ENCODE results near the gene BSDC1. TPM values are rescaled to one million over a fixed set of nuclear protein-coding genes. Genes with fewer than 3 reads are reported as not detected.

BSDC1 gene
- total and polyA plus RNA-seq, 10 of the 15 experiments (the other 5 are each of a cell fraction or from before 2014, with no cell fraction given): 3.0 to 39.7 (median 22.8) TPM

DNA sequence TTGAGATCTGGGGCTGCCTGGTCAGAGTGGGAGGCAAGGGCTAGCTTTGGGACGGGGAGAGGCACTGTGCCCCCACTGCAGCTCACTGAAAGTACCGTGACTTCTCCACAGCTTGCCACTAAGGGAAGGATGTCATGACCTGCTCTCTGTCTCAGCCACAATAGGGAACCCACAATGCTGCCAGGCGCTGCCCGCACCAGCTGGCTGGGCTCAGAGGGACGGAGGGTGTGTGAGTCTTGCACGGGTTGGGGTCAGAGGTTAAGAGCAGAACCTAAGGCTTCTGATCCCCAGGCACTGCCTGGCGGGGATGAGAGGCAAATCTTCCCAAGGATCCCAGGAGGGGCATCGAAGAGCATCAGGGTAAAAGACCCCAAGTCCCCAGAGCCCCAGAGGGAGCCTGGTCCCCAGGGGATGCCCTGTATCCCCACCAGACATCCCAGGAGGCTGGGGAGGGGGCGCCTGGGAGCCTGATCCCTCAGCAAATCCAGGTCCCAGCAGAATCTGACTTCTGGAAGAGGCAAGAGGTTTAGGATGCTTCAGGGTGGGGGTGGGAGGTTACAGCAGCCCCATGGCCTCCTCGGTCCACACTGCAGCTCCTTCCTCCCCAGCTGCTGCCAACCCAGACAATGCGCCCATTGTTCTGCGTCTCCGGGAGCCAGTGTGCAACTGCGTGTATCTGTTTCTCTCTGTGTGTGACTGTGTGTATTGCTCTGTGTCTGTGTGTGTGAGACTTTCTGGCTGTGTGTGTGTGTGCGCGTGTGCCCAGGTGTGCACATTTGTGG, 56.2 kb downstream of the BSDC1 start (continued):
- TF ChIP-seq SMARCA5 (IDR thresholded peaks at IDR 0.05) (no peak), TARDBP (IDR thresholded peaks at IDR 0.05; ENCODE audit: borderline replicate concordance) (no peak), SMC3 (IDR thresholded peaks at IDR 0.05; ENCODE audit: borderline replicate concordance, low read length) (no peak), FOS (IDR thresholded peaks at IDR 0.05; ENCODE audit: borderline replicate concordance, extremely low read depth, insufficient read length) (no peak), MEF2B (IDR thresholded peaks at IDR 0.05; ENCODE audit: partially characterized antibody, poor library complexity, severe bottlenecking) (no peak), TBL1XR1 (IDR thresholded peaks at IDR 0.05; ENCODE audit: low read depth, low read length) (no peak), RUNX3 (IDR thresholded peaks at IDR 0.05; ENCODE audit: low read length) (peak; percentile 64), TCF12 (IDR thresholded peaks at IDR 0.05; ENCODE audit: low read depth, low read length) (peak; percentile 88), RELA (IDR thresholded peaks at IDR 0.05; ENCODE audit: borderline replicate concordance, partially characterized antibody) (no peak), RBBP5 (conservative IDR thresholded peaks at IDR 0.05) (no peak), ATF3 (IDR thresholded peaks at IDR 0.05; ENCODE audit: borderline replicate concordance, extremely low read depth, low read depth, low read length) (no peak), SRF (IDR thresholded peaks at IDR 0.05; ENCODE audit: low read depth in 2 of 2, low read length in 2 of 2) (no peak), YY1 (IDR thresholded peaks at IDR 0.05; ENCODE audit: low read depth, low read length) (no peak), BHLHE40 (IDR thresholded peaks at IDR 0.05; ENCODE audit: borderline replicate concordance in 1 of 2, low read depth in 2 of 2, low read length in 1 of 2) (peak; percentile 89 to 93), HDAC6 (IDR thresholded peaks at IDR 0.05; ENCODE audit: unreplicated experiment) (no peak), BMI1 (IDR thresholded peaks at IDR 0.05; ENCODE audit: borderline replicate concordance) (no peak), RAD21 (IDR thresholded peaks at IDR 0.05; ENCODE audit: insufficient read depth, low read depth, low read length) (no peak)
- TF ChIP-seq, protein P1, sequence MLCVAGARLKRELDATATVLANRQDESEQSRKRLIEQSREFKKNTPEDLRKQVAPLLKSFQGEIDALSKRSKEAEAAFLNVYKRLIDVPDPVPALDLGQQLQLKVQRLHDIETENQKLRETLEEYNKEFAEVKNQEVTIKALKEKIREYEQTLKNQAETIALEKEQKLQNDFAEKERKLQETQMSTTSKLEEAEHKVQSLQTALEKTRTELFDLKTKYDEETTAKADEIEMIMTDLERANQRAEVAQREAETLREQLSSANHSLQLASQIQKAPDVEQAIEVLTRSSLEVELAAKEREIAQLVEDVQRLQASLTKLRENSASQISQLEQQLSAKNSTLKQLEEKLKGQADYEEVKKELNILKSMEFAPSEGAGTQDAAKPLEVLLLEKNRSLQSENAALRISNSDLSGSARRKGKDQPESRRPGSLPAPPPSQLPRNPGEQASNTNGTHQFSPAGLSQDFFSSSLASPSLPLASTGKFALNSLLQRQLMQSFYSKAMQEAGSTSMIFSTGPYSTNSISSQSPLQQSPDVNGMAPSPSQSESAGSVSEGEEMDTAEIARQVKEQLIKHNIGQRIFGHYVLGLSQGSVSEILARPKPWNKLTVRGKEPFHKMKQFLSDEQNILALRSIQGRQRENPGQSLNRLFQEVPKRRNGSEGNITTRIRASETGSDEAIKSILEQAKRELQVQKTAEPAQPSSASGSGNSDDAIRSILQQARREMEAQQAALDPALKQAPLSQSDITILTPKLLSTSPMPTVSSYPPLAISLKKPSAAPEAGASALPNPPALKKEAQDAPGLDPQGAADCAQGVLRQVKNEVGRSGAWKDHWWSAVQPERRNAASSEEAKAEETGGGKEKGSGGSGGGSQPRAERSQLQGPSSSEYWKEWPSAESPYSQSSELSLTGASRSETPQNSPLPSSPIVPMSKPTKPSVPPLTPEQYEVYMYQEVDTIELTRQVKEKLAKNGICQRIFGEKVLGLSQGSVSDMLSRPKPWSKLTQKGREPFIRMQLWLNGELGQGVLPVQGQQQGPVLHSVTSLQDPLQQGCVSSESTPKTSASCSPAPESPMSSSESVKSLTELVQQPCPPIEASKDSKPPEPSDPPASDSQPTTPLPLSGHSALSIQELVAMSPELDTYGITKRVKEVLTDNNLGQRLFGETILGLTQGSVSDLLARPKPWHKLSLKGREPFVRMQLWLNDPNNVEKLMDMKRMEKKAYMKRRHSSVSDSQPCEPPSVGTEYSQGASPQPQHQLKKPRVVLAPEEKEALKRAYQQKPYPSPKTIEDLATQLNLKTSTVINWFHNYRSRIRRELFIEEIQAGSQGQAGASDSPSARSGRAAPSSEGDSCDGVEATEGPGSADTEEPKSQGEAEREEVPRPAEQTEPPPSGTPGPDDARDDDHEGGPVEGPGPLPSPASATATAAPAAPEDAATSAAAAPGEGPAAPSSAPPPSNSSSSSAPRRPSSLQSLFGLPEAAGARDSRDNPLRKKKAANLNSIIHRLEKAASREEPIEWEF (IDR thresholded peaks at IDR 0.05; ENCODE audit: insufficient replicate concordance, low read depth, low read length): no peak

Measured in GM12878 (cell line).